Muscle of back (tissue), 13 donors: ENCODE results near the gene RPUSD4. TPM values are rescaled to one million over a fixed set of nuclear protein-coding genes. Genes with fewer than 3 reads are reported as not detected.
"Not testable (repeated sequence)": the region's sequence is repeated elsewhere in the genome, so short reads cannot be mapped to it uniquely, and the experiment has no call there.

ENCODE experiments used
- DNase-seq, 3 donors: peaks; one replicate each; pipeline versions ENCODE4 v3.0.0 to v3.0.0-alpha.2; 2013
- long read RNA-seq, 9 donors: transcript quantifications; one replicate each; lab custom pipeline, GENCODE V29; 2026
- polyA plus RNA-seq, 10 donors: library from polyadenylated mRNA; unstranded; fragments of 120-200 nt; gene quantifications; one replicate each; pipeline ENCODE4 v1.2.1, GENCODE V29; 2013; ENCODE audit not compliant: insufficient read length in 10 of 10

The RPUSD4 gene
- 10 to 100 TPM; 33.2 to 52.5 (median 42.6) TPM for polyA plus RNA-seq
- long read RNA-seq, donor 1, transcript RPUSD4-201 (7 exons, 2,512 nt): major isoform, 11 of 11 reads
- long read RNA-seq, donor 1, partial matches to known transcripts: 0 of 11 reads
- long read RNA-seq, donor 1, other reads (novel, unspliced or antisense): 0 of 11 reads
- long read RNA-seq, donor 2, transcript RPUSD4-201 (7 exons, 2,512 nt): major isoform, 12 of 12 reads
- long read RNA-seq, donor 2, partial matches to known transcripts: 0 of 12 reads
- long read RNA-seq, donor 2, other reads (novel, unspliced or antisense): 0 of 12 reads
- long read RNA-seq, donor 3: 0 reads
- long read RNA-seq, donor 4, partial matches to known transcripts: 0 of 4 reads
- long read RNA-seq, donor 4, other reads (novel, unspliced or antisense): 0 of 4 reads
- long read RNA-seq, donor 5, transcript RPUSD4-201 (7 exons, 2,512 nt): major isoform, 11 of 13 reads
- long read RNA-seq, donor 5, partial matches to known transcripts: 0 of 13 reads
- long read RNA-seq, donor 5, other reads (novel, unspliced or antisense): 0 of 13 reads
- long read RNA-seq, donor 6, transcript RPUSD4-201 (7 exons, 2,512 nt): major isoform, 12 of 14 reads
- long read RNA-seq, donor 6, partial matches to known transcripts: 0 of 14 reads
- long read RNA-seq, donor 6, other reads (novel, unspliced or antisense): 0 of 14 reads
- long read RNA-seq, donor 7, transcript RPUSD4-201 (7 exons, 2,512 nt): major isoform, 10 of 12 reads
- long read RNA-seq, donor 7, partial matches to known transcripts: 0 of 12 reads
- long read RNA-seq, donor 7, other reads (novel, unspliced or antisense): 0 of 12 reads
- long read RNA-seq, donor 8, partial matches to known transcripts: 0 of 3 reads
- long read RNA-seq, donor 8, other reads (novel, unspliced or antisense): 0 of 3 reads
- long read RNA-seq, donor 9, partial matches to known transcripts: 0 of 1 reads
- long read RNA-seq, donor 9, other reads (novel, unspliced or antisense): 0 of 1 reads

GRCh38 chr11:126211236-126212088 is at the start of gene RPUSD4, which contains the start of gene FAM118B:
RPUSD4 (minus strand) TSS chr11:126211650; CDS start chr11:126211638, 12 bp downstream.
FAM118B (plus strand) TSS chr11:126211782; CDS start chr11:126235002, 23,220 bp downstream.
- DNase-seq: peak; percentile 96 to 98 (median 96)

GRCh38 chr11:126257764-126258163 is 46.3 kb upstream of the RPUSD4 start:
- DNase-seq: no peak

GRCh38 chr11:126257144-126257543 is 45.7 kb upstream of the RPUSD4 start:
- no peak for DNase-seq

GRCh38 chr11:126256216-126256615 is 44.8 kb upstream of the RPUSD4 start:
- no peak for DNase-seq

GRCh38 chr11:126255507-126255906 is 44.1 kb upstream of the RPUSD4 start:
- not testable (repeated sequence) for DNase-seq

GRCh38 chr11:126254819-126255218 is 43.4 kb upstream of the RPUSD4 start:
- DNase-seq: no peak

- DNase-seq: no peak
Measured at GRCh38 chr11:126253265-126253664, 41.8 kb upstream of the RPUSD4 start.

- DNase-seq: no peak
Measured at GRCh38 chr11:126246636-126247035, 35.2 kb upstream of the RPUSD4 start.

- DNase-seq: no peak
Measured at GRCh38 chr11:126233391-126233790, 21.9 kb upstream of the RPUSD4 start.

- no peak for DNase-seq
Measured at GRCh38 chr11:126232683-126233082, 21.2 kb upstream of the RPUSD4 start.

- peak in 1 of 3 donors; percentile 40 for DNase-seq
Measured at GRCh38 chr11:126231725-126232459, 20.4 kb upstream of the RPUSD4 start.

- peak; percentile 24 to 63 (median 38) for DNase-seq
Measured at GRCh38 chr11:126229858-126230540, 18.5 kb upstream of the RPUSD4 start.

- DNase-seq: no peak
Measured at GRCh38 chr11:126226334-126227084, 15.1 kb upstream of the RPUSD4 start.

- no peak for DNase-seq
Measured at GRCh38 chr11:126225295-126225665, 13.8 kb upstream of the RPUSD4 start.

- no peak for DNase-seq
Measured at GRCh38 chr11:126224647-126225294, 13.3 kb upstream of the RPUSD4 start.

- DNase-seq: no peak
Measured at GRCh38 chr11:126219547-126219946, 8.1 kb upstream of the RPUSD4 start.

- no peak for DNase-seq
Measured at GRCh38 chr11:126217491-126217890, 6.0 kb upstream of the RPUSD4 start.

- no peak for DNase-seq
Measured at GRCh38 chr11:126216526-126217305, 5.3 kb upstream of the RPUSD4 start.
